ENCODE measurements around the gene INPP5F. TPM values are rescaled to one million over a fixed set of nuclear protein-coding genes. Genes with fewer than 3 reads are reported as not detected.

INPP5F gene
- total and polyA plus RNA-seq, 10 of the 15 experiments (the other 5 are each of a cell fraction or from before 2014, with no cell fraction given): 6.0 to 49.3 (median 34.3) TPM

GRCh38 chr10:119778776-119779445, 53.1 kb downstream of the INPP5F start:
- ChIA-PET CTCF (interaction anchor here (1.3 to 3.5 kb wide), 2 partner anchors 28 to 90 kb away, joined by 7 to 19 read pairs; no protein-coding TSS in a partner anchor), POLR2A (interaction anchor here (0.9 kb wide), 1 partner anchor 9 kb away, joined by 4 read pairs; no protein-coding TSS in a partner anchor), RAD21 (ENCODE audit: unreplicated experiment) (interaction anchor here (1.4 kb wide), 1 partner anchor 28 kb away, joined by 7 read pairs; no protein-coding TSS in a partner anchor), SMC1A (ENCODE audit: uncharacterized antibody, unreplicated experiment) (interaction anchor here (1.3 to 3.7 kb wide), 5 partner anchors 11 to 92 kb away, joined by 4 to 20 read pairs (median 5); no protein-coding TSS in a partner anchor)
- H3K36me3 ChIP-seq (ENCODE audit: control insufficient read depth in 2 of 2, insufficient read depth in 2 of 2, low read length in 1 of 2): no peaks in the 10 kb centered on the region
- in situ Hi-C loops (cut with MboI) (no loop called here), intact Hi-C loops (cut with micrococcal nuclease; ENCODE audit: unreplicated experiment) (no loop called here)
- no TSS peak for BruUV-seq (replicated peaks)
- ATAC-seq (no peak), FAIRE-seq (no peak), DNase-seq (ENCODE audit: low read depth, low spot score) (no peak)
- TF ChIP-seq KLF5 (IDR thresholded peaks at IDR 0.05; ENCODE audit: partially characterized antibody) (no peak), MYC (IDR thresholded peaks at IDR 0.05; ENCODE audit: insufficient read depth, insufficient read length, insufficient replicate concordance, low read length, severe bottlenecking) (no peak), SRF (IDR thresholded peaks at IDR 0.05; ENCODE audit: low read depth in 2 of 2, low read length in 2 of 2) (no peak), RB1 (IDR thresholded peaks at IDR 0.05; ENCODE audit: borderline replicate concordance) (no peak), E2F8 (IDR thresholded peaks at IDR 0.05; ENCODE audit: low read depth, partially characterized antibody) (no peak), ESRRA (IDR thresholded peaks at IDR 0.05; ENCODE audit: low read length) (no peak), ZNF24 (IDR thresholded peaks at IDR 0.05) (no peak), CBX5 (IDR thresholded peaks at IDR 0.05; ENCODE audit: low read depth) (no peak), ASH2L (IDR thresholded peaks at IDR 0.05; ENCODE audit: borderline replicate concordance, low read depth) (no peak), RCOR1 (conservative IDR thresholded peaks at IDR 0.05; ENCODE audit: low read depth, low read length) (no peak), KAT2A (conservative IDR thresholded peaks at IDR 0.05; ENCODE audit: control insufficient read depth, low read depth, low read length) (no peak), EZH2 (IDR thresholded peaks at IDR 0.05; ENCODE audit: borderline replicate concordance, control insufficient read depth, low read depth, low read length) (no peak), FOXM1 (IDR thresholded peaks at IDR 0.05; ENCODE audit: low read depth, low read length) (no peak), BCLAF1 (IDR thresholded peaks at IDR 0.05) (no peak), SIN3A (IDR thresholded peaks at IDR 0.05; ENCODE audit: low read depth, low read length) (no peak), SMC3 (IDR thresholded peaks at IDR 0.05; ENCODE audit: borderline replicate concordance, low read length) (no peak), TBL1XR1 (IDR thresholded peaks at IDR 0.05; ENCODE audit: low read depth, low read length) (no peak)
- H4K20me1 ChIP-seq (ENCODE audit: control insufficient read depth, insufficient read depth): no peaks in the 10 kb centered on the region
- no peak overlapping the region for H3K9ac ChIP-seq (ENCODE audit: control insufficient read depth, insufficient read depth, low read length)
- no peaks in the 10 kb centered on the region for H3K79me2 ChIP-seq (ENCODE audit: control insufficient read depth, insufficient read depth, low read length)
- no peaks in the 10 kb centered on the region for H3K9me3 ChIP-seq (replicated peaks; ENCODE audit: control insufficient read depth, insufficient read depth, low read length)
- H3K4me2 ChIP-seq (ENCODE audit: control insufficient read depth, insufficient read depth): no peak overlapping the region
- no peak overlapping the region for H3K27ac ChIP-seq (ENCODE audit: control insufficient read depth, insufficient read depth)
- H3K4me1 ChIP-seq (ENCODE audit: control insufficient read depth, insufficient read depth, low read length): peaks cover 4% of the 10 kb centered on the region
- H2AFZ ChIP-seq (ENCODE audit: control insufficient read depth, low read depth, low read length): no peak overlapping the region
- no peak overlapping the region for H3K4me3 ChIP-seq
- WGBS (ENCODE audit: insufficient coverage, insufficient replicate concordance, low lambda C conversion rate, missing lambda C conversion rate): 85% methylated on average over 7 of the region's 7 CpGs
- no peaks in the 10 kb centered on the region for H3K27me3 ChIP-seq (replicated peaks in 1 of 2; ENCODE audit: control insufficient read depth in 2 of 2, insufficient read depth in 2 of 2, low read length in 1 of 2)
